Adrenal gland (tissue), 5 donors: Measurements from ENCODE around the gene LRP1B.

Experiments
- POLR2A ChIP-seq, 2 donors: fragments of 450-650 bp; IDR thresholded peaks; one replicate each; pipeline ENCODE4 v1.6.1; 2017; ENCODE audit warnings: antibody characterized with exemption in 2 of 2, mild to moderate bottlenecking in 2 of 2, moderate library complexity in 1 of 2
- TF ChIP-seq, protein P1 (sequence below), 6 experiments: fragments of 450-650 bp in 4 of 6; fragments of 200-600 bp in 2 of 6; sonication (generic) in 1 of 6; IDR thresholded peaks; 1 replicate in 5 of 6; 2 replicates in 1 of 6; pipeline versions ENCODE4 v1.5.1 to v1.8.0; 2016 to 2021; ENCODE audit warnings: antibody characterized with exemption in 6 of 6, mild to moderate bottlenecking in 2 of 6, moderate library complexity in 1 of 6
- donor health status: DM: no; HTN: no; CAD: no.

DNA sequence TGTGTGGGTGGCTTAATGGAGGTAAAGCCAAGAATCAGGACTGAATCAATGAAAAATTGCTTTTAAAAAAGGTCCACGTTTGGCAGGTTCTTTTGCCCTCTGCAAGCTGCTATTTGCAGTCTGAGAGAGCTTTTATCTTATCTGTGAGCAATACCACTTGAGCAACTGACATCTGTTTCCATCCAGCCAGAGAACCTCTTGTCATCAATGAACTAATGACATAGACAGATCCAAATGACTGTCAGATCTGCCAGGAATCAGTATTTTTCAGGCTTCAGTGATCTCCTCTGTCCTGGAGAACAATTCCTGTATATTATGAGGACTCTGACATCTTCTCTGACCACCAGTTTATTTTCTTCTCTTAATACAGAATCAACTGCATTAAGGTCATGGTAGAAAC lies 608.1 kb downstream of the LRP1B start:
- TF ChIP-seq, protein P1, sequence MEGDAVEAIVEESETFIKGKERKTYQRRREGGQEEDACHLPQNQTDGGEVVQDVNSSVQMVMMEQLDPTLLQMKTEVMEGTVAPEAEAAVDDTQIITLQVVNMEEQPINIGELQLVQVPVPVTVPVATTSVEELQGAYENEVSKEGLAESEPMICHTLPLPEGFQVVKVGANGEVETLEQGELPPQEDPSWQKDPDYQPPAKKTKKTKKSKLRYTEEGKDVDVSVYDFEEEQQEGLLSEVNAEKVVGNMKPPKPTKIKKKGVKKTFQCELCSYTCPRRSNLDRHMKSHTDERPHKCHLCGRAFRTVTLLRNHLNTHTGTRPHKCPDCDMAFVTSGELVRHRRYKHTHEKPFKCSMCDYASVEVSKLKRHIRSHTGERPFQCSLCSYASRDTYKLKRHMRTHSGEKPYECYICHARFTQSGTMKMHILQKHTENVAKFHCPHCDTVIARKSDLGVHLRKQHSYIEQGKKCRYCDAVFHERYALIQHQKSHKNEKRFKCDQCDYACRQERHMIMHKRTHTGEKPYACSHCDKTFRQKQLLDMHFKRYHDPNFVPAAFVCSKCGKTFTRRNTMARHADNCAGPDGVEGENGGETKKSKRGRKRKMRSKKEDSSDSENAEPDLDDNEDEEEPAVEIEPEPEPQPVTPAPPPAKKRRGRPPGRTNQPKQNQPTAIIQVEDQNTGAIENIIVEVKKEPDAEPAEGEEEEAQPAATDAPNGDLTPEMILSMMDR (IDR thresholded peaks at IDR 0.05): no peak
- no peak for TF ChIP-seq POLR2A (IDR thresholded peaks at IDR 0.05)
